MCF 10A (cell line): Measurements from ENCODE around the gene DHRS3. TPM values are rescaled to one million over a fixed set of nuclear protein-coding genes. Genes with fewer than 3 reads are reported as not detected.

Experiments
- BruUV-seq: library from RNA; stranded (reverse); fragments of 400-500 nt; replicated peaks from 2 replicates; lab custom pipeline; 2021; lab: Mats Ljungman, UMichigan
- CTCF ChIA-PET: fragments of 300-600 bp; sonication (Branson Sonifier 250); formaldehyde crosslinking; extraction: SDS; loops from one replicate; lab custom pipeline; 2021; ENCODE audit warnings: antibody characterized with exemption, inconsistent platforms; lab: Yijun Ruan, JAX
- POLR2A ChIA-PET: fragments of 300-600, 350-650 bp; sonication (Branson Sonifier 250); formaldehyde crosslinking; extraction: SDS; loops from one replicate; lab custom pipeline; 2020; ENCODE audit warnings: antibody characterized with exemption, inconsistent platforms; lab: Yijun Ruan, JAX
- DNase-seq: peaks from one replicate; pipeline ENCODE4 v3.0.0-alpha.2; 2018; ENCODE audit not compliant: unreplicated experiment
- H3K27ac Mint-ChIP-seq: one replicate; pipeline ENCODE4 v1.8.0; 2022; ENCODE audit warnings: mild to moderate bottlenecking, low read depth, mixed read lengths; ENCODE audit not compliant: unreplicated experiment
- H3K27me3 Mint-ChIP-seq: one replicate; pipeline ENCODE4 v1.8.0; 2022; ENCODE audit warnings: mixed read lengths; ENCODE audit not compliant: insufficient read depth, unreplicated experiment
- H3K36me3 Mint-ChIP-seq: one replicate; pipeline ENCODE4 v1.8.0; 2022; ENCODE audit warnings: mild to moderate bottlenecking, moderate library complexity, mixed read lengths; ENCODE audit not compliant: insufficient read depth, unreplicated experiment
- H3K4me1 Mint-ChIP-seq: one replicate; pipeline ENCODE4 v1.8.0; 2022; ENCODE audit warnings: mixed read lengths; ENCODE audit not compliant: insufficient read depth, unreplicated experiment
- H3K4me3 Mint-ChIP-seq: one replicate; pipeline ENCODE4 v1.8.0; 2022; ENCODE audit warnings: mild to moderate bottlenecking, moderate library complexity, mixed read lengths; ENCODE audit not compliant: unreplicated experiment
- H3K9me3 Mint-ChIP-seq: one replicate; pipeline ENCODE4 v1.8.0; 2022; ENCODE audit warnings: mixed read lengths; ENCODE audit not compliant: unreplicated experiment
- CTCF ChIP-seq: fragments of 200-600 bp; IDR thresholded peaks from one replicate; pipeline ENCODE4 v1.8.0; 2022; ENCODE audit warnings: antibody characterized with exemption, mild to moderate bottlenecking; ENCODE audit not compliant: unreplicated experiment
- intact Hi-C: fragments of 100-400 bp; cut with micrococcal nuclease; formaldehyde crosslinking; loops from 2 replicates; pipeline ENCODE4 v1.14.1; 2022
- total RNA-seq: library from RNA; stranded (reverse); gene quantifications from 2 replicates; pipeline ENCODE4 v1.2.3, GENCODE V29; 2022

The DHRS3 gene
- total RNA-seq, 1 experiment from 2014 or later, result 1.4 TPM

- H3K36me3 Mint-ChIP-seq, result no peaks in the 10 kb centered on the region
- ChIA-PET CTCF (interaction anchor here (1.4 kb wide), 1 partner anchor 22 kb away, joined by 3 read pairs; no protein-coding TSS in a partner anchor), POLR2A (interaction anchor here (0.7 to 1.6 kb wide), 6 partner anchors 20 to 158 kb away, joined by 3 to 8 read pairs (median 4); no protein-coding TSS in a partner anchor)
- H3K4me3 Mint-ChIP-seq, result no peak overlapping the region
- intact Hi-C loops, result no loop called here
- no peak for TF ChIP-seq CTCF
- H3K4me1 Mint-ChIP-seq, result peaks cover 6% of the 10 kb centered on the region
- no peaks in the 10 kb centered on the region for H3K9me3 Mint-ChIP-seq
- no peak for DNase-seq
- H3K27ac Mint-ChIP-seq, result no peak overlapping the region
- BruUV-seq, result no TSS peak
- peaks cover 26% of the 10 kb centered on the region for H3K27me3 Mint-ChIP-seq
These were observed 22.3 kb downstream of the DHRS3 start for GRCh38 chr1:12595757-12596006.

GRCh38 chr1:12594966-12595756 lies 22.8 kb downstream of the DHRS3 start:
- peak; percentile 45 for DNase-seq
- H3K4me1 Mint-ChIP-seq, result peaks cover 6% of the 10 kb centered on the region
- H3K4me3 Mint-ChIP-seq, result no peak overlapping the region
- ChIA-PET CTCF (interaction anchor here (0.7 to 1.4 kb wide), 2 partner anchors 10 to 22 kb away, joined by 3 read pairs; no protein-coding TSS in a partner anchor), POLR2A (interaction anchor here (0.7 to 1.6 kb wide), 6 partner anchors 9 to 114 kb away, joined by 3 to 8 read pairs (median 4); no protein-coding TSS in a partner anchor)
- intact Hi-C loops, result no loop called here
- no peak overlapping the region for H3K27ac Mint-ChIP-seq
- no TSS peak for BruUV-seq
- H3K36me3 Mint-ChIP-seq, result no peaks in the 10 kb centered on the region
- H3K27me3 Mint-ChIP-seq, result peaks cover 23% of the 10 kb centered on the region
- no peaks in the 10 kb centered on the region for H3K9me3 Mint-ChIP-seq
- no peak for TF ChIP-seq CTCF

GRCh38 chr1:12594490-12594889 lies 23.5 kb downstream of the DHRS3 start:
- Mint-ChIP-seq H3K36me3 (no peaks in the 10 kb centered on the region), H3K27ac (no peak overlapping the region), H3K4me1 (peaks cover 6% of the 10 kb centered on the region), H3K27me3 (peaks cover 16% of the 10 kb centered on the region), H3K9me3 (no peaks in the 10 kb centered on the region), H3K4me3 (no peak overlapping the region)
- TF ChIP-seq CTCF, result no peak
- intact Hi-C loops, result no loop called here
- CTCF ChIA-PET, result interaction anchor here (0.7 kb wide), 1 partner anchor 9 kb away, joined by 3 read pairs; no protein-coding TSS in a partner anchor
- POLR2A ChIA-PET, result interaction anchor here (1.0 to 1.2 kb wide), 2 partner anchors 8 to 24 kb away, joined by 4 read pairs; partner anchors contain the start of gene DHRS3
- no peak for DNase-seq
- BruUV-seq, result no TSS peak

- H3K36me3 Mint-ChIP-seq, result no peaks in the 10 kb centered on the region
- no peak overlapping the region for H3K4me3 Mint-ChIP-seq
- H3K27me3 Mint-ChIP-seq, result peaks cover 15% of the 10 kb centered on the region
- BruUV-seq, result no TSS peak
- no peaks in the 10 kb centered on the region for H3K9me3 Mint-ChIP-seq
- peaks cover 6% of the 10 kb centered on the region for H3K4me1 Mint-ChIP-seq
- intact Hi-C loops, result no loop called here
- TF ChIP-seq CTCF, result no peak
- ChIA-PET CTCF (no interaction called here), POLR2A (interaction anchor here (1.2 kb wide), 1 partner anchor 25 kb away, joined by 4 read pairs; the partner anchor contains the start of gene DHRS3)
- peak; percentile 77 for DNase-seq
- no peak overlapping the region for H3K27ac Mint-ChIP-seq
These were observed 24.4 kb downstream of the DHRS3 start for GRCh38 chr1:12593621-12594066.
